CD4-positive, alpha-beta T cell treated with Interleukin-15 for 4 hours (primary cell): ENCODE results near the gene TPSD1.
"Not testable (repeated sequence)": the region's sequence is repeated elsewhere in the genome, so short reads cannot be mapped to it uniquely, and the experiment has no call there.

Source experiments
- DNase-seq: peaks from one replicate; pipeline ENCODE4 v3.0.0-alpha.2; 2020; ENCODE audit warnings: low spot score

The TPSD1 gene

DNA sequence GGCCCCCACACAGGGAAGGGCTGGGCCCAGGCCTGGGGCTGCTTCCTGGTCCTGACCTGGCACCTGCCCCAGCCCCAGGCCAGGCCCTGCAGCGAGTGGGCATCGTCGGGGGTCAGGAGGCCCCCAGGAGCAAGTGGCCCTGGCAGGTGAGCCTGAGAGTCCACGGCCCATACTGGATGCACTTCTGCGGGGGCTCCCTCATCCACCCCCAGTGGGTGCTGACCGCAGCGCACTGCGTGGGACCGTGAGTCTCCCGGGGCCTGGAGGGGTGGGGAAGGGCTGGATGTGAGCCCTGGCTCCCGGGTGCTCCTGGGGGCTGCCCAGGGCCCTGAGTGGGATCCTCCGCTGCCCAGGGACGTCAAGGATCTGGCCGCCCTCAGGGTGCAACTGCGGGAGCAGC lies 14.8 kb upstream of the TPSD1 start:
- not testable (repeated sequence) for DNase-seq

- DNase-seq: not testable (repeated sequence)
These were observed 12.5 kb upstream of the TPSD1 start for GRCh38 chr16:1243363-1243762.

- not testable (repeated sequence) for DNase-seq
These were observed 11.7 kb upstream of the TPSD1 start for GRCh38 chr16:1243907-1244850.

- no peak for DNase-seq
These were observed 11.0 kb upstream of the TPSD1 start for GRCh38 chr16:1244881-1245280.

DNA sequence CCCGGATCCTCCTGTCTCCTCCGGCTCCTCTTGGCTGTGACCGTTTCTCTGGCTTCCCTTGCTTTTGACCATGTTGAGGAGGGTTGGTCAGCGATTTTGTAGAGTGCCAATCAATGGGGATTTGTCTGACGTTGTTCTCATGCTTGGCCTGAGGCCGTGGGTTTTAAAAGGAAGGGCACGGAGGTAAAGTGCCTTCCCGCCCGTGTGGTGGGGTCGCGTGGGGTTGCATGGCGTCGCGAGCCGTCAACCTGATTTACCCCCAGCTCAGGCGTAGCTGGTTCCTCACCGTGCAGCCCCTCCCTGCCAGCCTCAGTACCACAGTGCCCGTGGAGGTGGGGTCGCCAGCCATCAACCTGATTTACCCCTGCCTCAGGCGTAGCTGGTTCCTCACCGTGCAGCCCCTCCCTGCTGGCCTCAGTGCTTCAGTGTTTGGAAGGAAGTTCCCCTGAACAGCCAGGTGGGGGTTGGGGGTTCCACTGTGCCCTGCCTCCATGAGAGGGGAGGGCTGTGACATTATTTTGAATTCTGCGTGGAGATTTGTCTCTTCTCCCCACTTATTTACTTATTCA lies 10.3 kb upstream of the TPSD1 start:
- DNase-seq: no peak

GRCh38 chr16:1247903-1248537 lies 7.8 kb upstream of the TPSD1 start:
- DNase-seq: not testable (repeated sequence)

DNA sequence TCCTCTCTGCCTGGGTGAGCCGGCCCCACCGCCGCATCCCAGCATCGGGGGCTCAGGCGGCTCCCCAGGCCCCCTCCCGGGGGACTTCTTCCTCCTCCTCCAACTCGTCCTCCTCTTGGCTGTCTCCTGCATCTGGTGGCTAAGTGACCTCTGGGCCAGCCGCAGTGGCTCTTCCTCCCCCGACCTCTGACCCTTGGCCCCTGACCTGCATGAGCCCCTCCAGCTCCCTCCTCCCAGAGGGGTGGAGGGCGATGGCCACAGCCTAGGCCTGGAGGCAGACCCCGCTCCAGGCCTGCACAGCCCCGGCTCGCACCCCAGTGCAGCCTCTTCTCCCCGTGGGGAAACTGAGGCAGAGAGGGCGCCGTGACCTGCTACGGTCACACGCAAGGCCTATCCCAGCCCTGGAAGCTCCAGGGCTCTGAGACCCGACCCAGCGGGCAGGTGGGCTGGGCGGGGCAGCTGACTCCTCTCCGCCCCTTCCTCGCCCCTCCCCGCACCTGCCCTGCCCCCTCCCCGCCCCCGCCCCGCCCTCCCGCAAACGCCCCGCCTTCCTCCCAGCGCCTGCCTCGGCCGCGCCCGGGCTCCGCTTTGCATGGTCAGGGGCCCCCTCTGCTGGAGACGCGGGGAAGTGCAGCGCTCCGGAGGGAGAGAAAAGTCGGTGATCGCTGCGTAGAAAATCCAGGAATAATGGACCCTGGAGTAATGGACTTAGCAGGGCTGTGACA lies 6.7 kb upstream of the TPSD1 start:
- not testable (repeated sequence) for DNase-seq

DNA sequence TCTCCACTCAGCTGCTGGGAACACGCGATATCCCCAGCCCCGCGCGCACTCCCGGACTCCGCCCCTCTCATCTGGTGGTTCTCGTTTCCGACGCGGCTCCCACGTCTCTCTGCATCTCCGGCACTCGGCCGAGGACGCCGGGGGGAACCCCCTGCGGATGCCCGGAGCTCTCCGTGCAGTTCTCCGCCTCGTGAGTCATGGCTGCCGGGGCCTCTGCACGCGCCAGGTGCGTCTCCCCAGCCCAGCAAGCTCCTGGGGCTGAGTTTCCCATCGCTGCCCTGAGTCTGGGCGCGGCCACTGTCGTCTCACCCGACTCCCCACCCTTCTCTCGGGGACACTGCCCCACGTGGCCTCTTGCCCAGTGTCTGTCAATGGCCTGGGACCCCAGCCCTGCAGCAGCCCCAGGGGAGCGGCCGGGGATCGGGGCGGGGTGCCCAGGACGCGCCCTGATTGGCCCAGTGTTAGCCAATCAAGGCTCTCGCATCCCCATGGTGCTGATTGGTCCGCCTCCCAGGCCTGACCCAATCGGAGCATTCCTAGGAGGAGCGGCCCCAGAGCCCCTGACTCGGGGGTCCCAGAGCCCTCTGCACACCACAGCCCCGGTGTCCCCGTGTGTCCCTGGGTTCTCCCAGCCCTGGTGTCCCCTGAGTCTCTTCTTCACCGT lies 2.0 kb upstream of the TPSD1 start:
- DNase-seq: not testable (repeated sequence)

GRCh38 chr16:1254821-1255220 lies 1.0 kb upstream of the TPSD1 start:
- DNase-seq: not testable (repeated sequence)

GRCh38 chr16:1256296-1256873 lies 516 bp downstream of the TPSD1 start:
- DNase-seq: not testable (repeated sequence)

GRCh38 chr16:1256874-1257322 lies 1.0 kb downstream of the TPSD1 start:
- DNase-seq: no peak

DNA sequence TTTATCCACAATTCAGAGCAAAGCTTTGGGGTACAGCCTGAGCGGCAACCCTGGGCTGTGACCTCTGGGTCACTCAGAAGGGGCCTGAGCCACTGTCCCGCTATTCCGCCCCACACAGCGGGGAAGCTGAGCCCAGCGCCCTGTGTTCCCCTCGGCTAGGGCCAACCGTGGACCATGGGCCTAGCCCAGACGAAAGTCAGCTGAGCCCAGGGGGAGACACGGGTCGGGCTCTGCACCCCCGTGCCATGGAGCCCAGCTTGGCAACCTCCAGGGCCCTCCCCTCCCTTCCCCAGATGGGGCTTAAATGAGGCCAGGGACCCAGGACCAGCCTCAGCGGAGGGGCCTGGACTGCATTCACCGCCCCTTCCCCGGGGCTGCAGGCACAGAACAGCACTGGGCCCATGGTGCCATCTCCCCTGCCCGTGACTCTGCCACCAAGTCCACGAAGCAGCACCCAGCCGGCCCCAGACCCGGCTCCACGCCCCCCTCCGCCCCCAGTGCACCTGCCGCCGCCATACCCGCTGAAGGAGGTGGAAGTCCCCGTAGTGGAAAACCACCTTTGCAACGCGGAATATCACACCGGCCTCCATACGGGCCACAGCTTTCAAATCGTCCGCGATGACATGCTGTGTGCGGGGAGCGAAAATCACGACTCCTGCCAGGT lies 1.8 kb downstream of the TPSD1 start:
- no peak for DNase-seq

DNA sequence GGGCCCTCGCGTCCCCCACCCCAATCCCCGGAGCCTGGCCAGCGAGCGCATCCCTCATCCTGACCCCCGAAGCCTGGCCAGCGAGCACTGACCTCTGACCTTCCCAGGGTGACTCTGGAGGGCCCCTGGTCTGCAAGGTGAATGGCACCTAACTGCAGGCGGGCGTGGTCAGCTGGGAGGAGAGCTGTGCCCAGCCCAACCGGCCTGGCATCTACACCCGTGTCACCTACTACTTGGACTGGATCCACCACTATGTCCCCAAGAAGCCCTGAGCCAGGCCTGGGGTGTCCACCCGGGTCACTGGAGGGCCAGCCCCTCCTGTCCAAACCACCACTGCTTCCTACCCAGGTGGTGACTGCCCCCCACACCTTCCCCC lies 2.3 kb downstream of the TPSD1 start:
- DNase-seq: no peak

DNA sequence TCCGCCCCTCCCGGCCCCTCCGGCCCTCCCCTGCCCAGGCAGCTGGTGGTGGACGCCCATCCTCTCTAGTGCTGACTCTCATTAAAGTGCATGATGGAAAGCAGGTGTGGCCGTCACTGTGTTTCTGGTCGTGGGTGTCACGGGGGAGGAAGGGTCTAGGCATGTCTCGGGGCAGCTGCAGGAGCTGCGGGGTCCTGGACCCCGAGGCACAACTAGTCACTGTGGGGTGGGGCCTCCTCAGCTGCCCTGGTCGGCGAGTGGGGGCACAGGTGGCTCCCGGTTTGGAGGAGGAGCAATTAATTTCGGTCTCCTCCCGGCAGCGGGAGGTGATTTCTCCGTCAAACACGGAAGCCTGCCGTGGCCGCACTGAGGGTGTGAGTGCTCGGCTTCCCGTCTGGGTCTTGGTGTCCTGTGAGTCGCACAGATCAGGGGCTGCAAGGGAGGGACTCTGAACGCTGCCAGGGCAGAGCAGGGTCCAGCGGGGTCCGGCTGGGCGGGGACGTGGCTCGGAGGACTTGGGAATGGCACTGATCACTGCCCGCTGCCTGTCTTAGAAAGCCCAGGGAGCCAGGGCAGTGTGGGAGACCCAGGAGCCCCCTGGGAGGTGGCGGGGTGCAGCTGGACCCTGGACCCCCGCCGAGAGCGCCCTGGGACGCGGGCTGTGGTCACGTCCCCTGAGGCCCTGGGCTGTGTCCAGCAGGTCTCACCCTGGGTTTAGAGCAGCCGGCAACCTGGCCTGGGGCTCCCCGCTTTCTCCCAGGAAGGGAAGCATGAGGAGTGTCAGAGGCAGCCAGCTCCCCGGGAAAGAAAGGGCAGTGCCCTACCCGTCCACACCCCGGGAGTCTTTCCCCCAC lies 3.3 kb downstream of the TPSD1 start:
- no peak for DNase-seq

DNA sequence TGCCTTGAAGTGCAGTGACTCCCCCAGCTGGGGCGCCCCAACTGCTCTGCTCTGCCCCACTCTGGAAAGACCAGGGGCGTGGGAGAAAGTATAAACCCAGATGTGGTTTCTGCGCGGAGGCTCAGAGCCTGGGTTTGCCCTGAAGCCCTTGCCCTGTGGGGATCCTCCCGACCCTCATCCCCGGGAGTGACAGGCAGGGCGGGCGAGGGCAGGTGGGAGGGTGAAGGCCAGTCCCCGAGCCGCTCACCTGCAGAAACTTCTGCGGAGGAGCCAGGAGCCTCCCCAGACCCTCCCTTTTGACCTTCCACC lies 3.8 kb downstream of the TPSD1 start:
- no peak for DNase-seq

GRCh38 chr16:1260101-1260680 lies 4.3 kb downstream of the TPSD1 start:
- no peak for DNase-seq

- no peak for DNase-seq
These were observed 5.4 kb downstream of the TPSD1 start for GRCh38 chr16:1261131-1261892.

- no peak for DNase-seq
These were observed 6.5 kb downstream of the TPSD1 start for GRCh38 chr16:1262210-1262845.
